Heart left ventricle (tissue), 16 donors: ENCODE results near the gene ZNF207. TPM values are rescaled to one million over a fixed set of nuclear protein-coding genes. Genes with fewer than 3 reads are reported as not detected.

Source experiments
- ATAC-seq, 4 donors: fragments of 200-7000 bp; cut with Tn5 transposase; one replicate each; pipeline ENCODE4 v1.9.1; 2020 to 2022; ENCODE audit warnings: moderate library complexity in 4 of 4, mild to moderate bottlenecking in 3 of 4, moderate number of reproducible peaks in 1 of 4
- DNase-seq, 5 donors: peaks; one replicate each; pipeline ENCODE4 v3.0.0-alpha.2; 2020
- H3K27ac ChIP-seq, 12 donors: fragments of 200-600 bp; sonication (generic) in 4 of 12; one replicate each; pipeline versions ENCODE4 v1.5.0 to v1.8.0; 2016 to 2022; ENCODE audit warnings: mild to moderate bottlenecking in 2 of 12
- H3K27me3 ChIP-seq, 9 donors: fragments of 200-600 bp; sonication (generic) in 2 of 9; one replicate each; pipeline versions ENCODE4 v1.5.1 to v1.8.0; 2016 to 2022; ENCODE audit warnings: mild to moderate bottlenecking in 3 of 9
- H3K36me3 ChIP-seq, 9 donors: fragments of 200-600 bp; sonication (generic) in 2 of 9; one replicate each; pipeline versions ENCODE4 v1.5.0 to v1.8.0; 2018 to 2022; ENCODE audit warnings: mild to moderate bottlenecking in 2 of 9
- H3K4me1 ChIP-seq, 12 donors: fragments of 200-600 bp; sonication (generic) in 4 of 12; one replicate each; pipeline versions ENCODE4 v1.5.0 to v1.8.0; 2016 to 2022; ENCODE audit warnings: mild to moderate bottlenecking in 3 of 12
- H3K4me3 ChIP-seq, 12 donors: fragments of 200-600 bp; sonication (generic) in 4 of 12; one replicate each; pipeline versions ENCODE4 v1.5.0 to v1.8.0; 2017 to 2022; ENCODE audit warnings: mild to moderate bottlenecking in 9 of 12, moderate library complexity in 4 of 12
- H3K9me3 ChIP-seq, 12 donors: fragments of 200-600 bp; sonication (generic) in 4 of 12; one replicate each; pipeline versions ENCODE4 v1.5.0 to v1.8.0; 2016 to 2022; ENCODE audit warnings: mild to moderate bottlenecking in 1 of 12
- CTCF ChIP-seq, 12 donors: fragments of 200-600 bp; sonication (generic) in 4 of 12; IDR thresholded peaks; one replicate each; pipeline versions ENCODE4 v1.5.0 to v1.8.0; 2018 to 2022; ENCODE audit warnings: antibody characterized with exemption in 12 of 12, mild to moderate bottlenecking in 5 of 12
- POLR2A ChIP-seq, 2 donors: fragments of 450-650 bp; IDR thresholded peaks; one replicate each; pipeline ENCODE4 v1.6.1; 2017; ENCODE audit warnings: antibody characterized with exemption in 2 of 2, mild to moderate bottlenecking in 2 of 2, moderate library complexity in 2 of 2
- WGBS, 4 donors: extraction: QIAGEN DNeasy Blood & Tissue Kit in 2 of 4; methylation state at CpG; one replicate each; pipeline versions ENCODE4 v1.1.5 to v1.1.7; 2013 to 2018; 5-methylcytosine and 5-hydroxymethylcytosine counted together
- intact Hi-C, 10 donors: fragments of 100-400 bp; cut with DNase I; formaldehyde crosslinking; loops; one replicate each; pipeline versions ENCODE4 v1.11.1 to v1.14.2; 2022
- polyA plus RNA-seq, 2 donors: library from polyadenylated mRNA; stranded (reverse); fragments of 200-250 nt; gene quantifications; one replicate each; pipeline ENCODE4 v1.2.3, GENCODE V29; 2013
- total RNA-seq, 9 donors: library from RNA; depleted of rRNA in 2 of 9; stranded (reverse); fragments of >200 nt in 2 of 9; fragmentation: NEBNext Ultra II Directional in 3 of 9; extraction: Animal tissue kit (Norgen Biotek cat#: 25700) in 3 of 9; gene quantifications; one replicate each; pipeline versions ENCODE4 v1.1.0 to v1.2.4, GENCODE V29; 2016 to 2023
- donor health status: ischemic (EF 13 %, LVEDD 7.1; RV severe dilation, severe dysfunction).
- donor health status: healthy with polysubstance abuse.
- donor health status: DM: no; HTN: yes; CAD: no.
- donor health status: DM: no; HTN: no; CAD: no.
- donor health status: ischemic (EF 25% LVEDD 6.9; RV normal size, moderate dysfunction).
- donor health status: ischemic (EF 25% LVEDD 5.7; RV mildly dilated, moderate dysfunction).
- donor health status: healthy.
- donor health status: DM: yes; HTN: yes; CAD: no.
- donor health status: ischemic (EF 35%, LVEDD 5.7; RV mildly dilated, moderate dysfunction).
- donor health status: nonischemic (EF 11% LVEDD 7.7; RV severe dilation, severe dysfunction).
- donor health status: DM: yes; HTN: yes; CAD: no.
- donor health status: PGD.
- donor health status: ischemic (EF 29% LVEDD 5.4; RV normal size, mild dysfunction).
- donor health status: nonischemic (EF 23%, LVEDD 6.1; RV moderate dilation, normal function).

The ZNF207 gene
- total and polyA plus RNA-seq, 11 donors = 42.5 to 108 (median 72.1) TPM

- H3K9me3 ChIP-seq = no peaks in the 10 kb centered on the region
- TF ChIP-seq POLR2A (IDR thresholded peaks at IDR 0.05) (no peak), CTCF (IDR thresholded peaks at IDR 0.05) (no peak)
- ATAC-seq = peak in 2 of 4 donors; percentile 46 to 64
- WGBS, 4 donors = 34 to 46% (median 40%) methylated on average over 2 of the region's 2 CpGs
- DNase-seq = no peak
- H3K36me3 ChIP-seq = no peaks in the 10 kb centered on the region
- H3K27me3 ChIP-seq = no peaks in the 10 kb centered on the region
- H3K4me1 ChIP-seq = peaks cover 0 to 10% (median 0%) of the 10 kb centered on the region in 12 donors
- intact Hi-C loops = no loop called here
- H3K4me3 ChIP-seq = no peak overlapping the region
- no peak overlapping the region for H3K27ac ChIP-seq
Observed at GRCh38 chr17:32303781-32304288, 46.1 kb upstream of the ZNF207 start.

- H3K36me3 ChIP-seq = no peaks in the 10 kb centered on the region
- no peaks in the 10 kb centered on the region for H3K9me3 ChIP-seq
- H3K27ac ChIP-seq = no peak overlapping the region
- 84 to 89% (median 86%) methylated on average over 9 of the region's 9 CpGs for WGBS, 4 donors
- no peak for ATAC-seq
- H3K4me1 ChIP-seq = peaks cover 0 to 10% (median 0%) of the 10 kb centered on the region in 12 donors
- no peak overlapping the region for H3K4me3 ChIP-seq
- intact Hi-C loops = no loop called here
- no peak for DNase-seq
- TF ChIP-seq POLR2A (IDR thresholded peaks at IDR 0.05) (no peak), CTCF (IDR thresholded peaks at IDR 0.05) (no peak)
- H3K27me3 ChIP-seq = no peaks in the 10 kb centered on the region
Observed at GRCh38 chr17:32305049-32305448, 44.9 kb upstream of the ZNF207 start.

- no peaks in the 10 kb centered on the region for H3K9me3 ChIP-seq
- no peak overlapping the region for H3K4me3 ChIP-seq
- 51 to 64% (median 52%) methylated on average over 4 of the region's 4 CpGs for WGBS, 4 donors
- no peaks in the 10 kb centered on the region for H3K36me3 ChIP-seq
- ATAC-seq = no peak
- no peak for TF ChIP-seq POLR2A (IDR thresholded peaks at IDR 0.05)
- no peak for TF ChIP-seq CTCF (IDR thresholded peaks at IDR 0.05)
- intact Hi-C loops = no loop called here
- H3K27me3 ChIP-seq = no peaks in the 10 kb centered on the region
- no peak for DNase-seq
- no peak overlapping the region for H3K27ac ChIP-seq
- peaks cover 0 to 10% (median 2%) of the 10 kb centered on the region in 12 donors for H3K4me1 ChIP-seq
Observed at GRCh38 chr17:32307658-32308057, 42.3 kb upstream of the ZNF207 start.

- Histone ChIP-seq H3K36me3 (no peaks in the 10 kb centered on the region), H3K4me1 (peaks cover 0 to 8% (median 0%) of the 10 kb centered on the region in 12 donors), H3K27ac (no peak overlapping the region), H3K9me3 (no peaks in the 10 kb centered on the region), H3K27me3 (peaks cover 0 to 9% (median 0%) of the 10 kb centered on the region in 9 donors), H3K4me3 (peak overlapping the region in 6 of 12 donors; percentile 1 to 48 (median 28))
- TF ChIP-seq POLR2A (IDR thresholded peaks at IDR 0.05) (no peak), CTCF (IDR thresholded peaks at IDR 0.05) (no peak)
- DNase-seq (no peak), ATAC-seq (peak in 1 of 4 donors; percentile 37)
- 20 to 35% (median 29%) methylated on average over 9 of the region's 9 CpGs for WGBS, 4 donors
- intact Hi-C loops = no loop called here
Observed at GRCh38 chr17:32311028-32311536, 38.9 kb upstream of the ZNF207 start.
